Measurements from ENCODE around the gene F7. TPM values are rescaled to one million over a fixed set of nuclear protein-coding genes. Genes with fewer than 3 reads are reported as not detected.

F7 gene
- total and polyA plus RNA-seq, 2 donors (not counting 1 experiment from before 2014, with no cell fraction given), result not detected

GRCh38 chr13:113119166-113119821, 13.7 kb downstream of the F7 start:
- Histone ChIP-seq H3K4me3 (replicated peaks in 1 of 4; ENCODE audit: control extremely low read depth in 1 of 4, insufficient read depth in 1 of 4, low read depth in 3 of 4, low read length in 4 of 4) (no peak overlapping the region), H3K9ac (ENCODE audit: insufficient read depth, low read length) (no peak overlapping the region), H2AFZ (ENCODE audit: low read length) (no peak overlapping the region), H3K79me2 (ENCODE audit: control insufficient read depth, insufficient read depth, low read length) (no peaks in the 10 kb centered on the region), H3K36me3 (ENCODE audit: control insufficient read depth, insufficient read depth, low read length) (no peaks in the 10 kb centered on the region), H3K27me3 (ENCODE audit: control insufficient read depth, insufficient read depth, low read length) (peaks cover 2% of the 10 kb centered on the region), H3K27ac (ENCODE audit: insufficient read depth, low read length) (no peak overlapping the region), H3K4me1 (ENCODE audit: control insufficient read depth, extremely low read depth, insufficient read depth, low read length) (no peaks in the 10 kb centered on the region), H3K9me3 (ENCODE audit: control insufficient read depth, insufficient read depth, low read depth, low read length) (no peaks in the 10 kb centered on the region), H4K20me1 (ENCODE audit: control insufficient read depth, extremely low read depth, insufficient read depth, low read length) (no peaks in the 10 kb centered on the region), H3K4me2 (ENCODE audit: extremely low read depth, insufficient read depth, low read length) (no peak overlapping the region)
- no peak for DNase-seq (ENCODE audit: low read depth in 2 of 2)
- TF ChIP-seq EZH2 (IDR thresholded peaks at IDR 0.05; ENCODE audit: low read length, missing control alignments) (no peak), CTCF (conservative IDR thresholded peaks at IDR 0.05 in 1 of 2, IDR thresholded peaks at IDR 0.05 in 1 of 2; ENCODE audit: low read depth in 1 of 2, low read length in 2 of 2) (no peak)

DNA sequence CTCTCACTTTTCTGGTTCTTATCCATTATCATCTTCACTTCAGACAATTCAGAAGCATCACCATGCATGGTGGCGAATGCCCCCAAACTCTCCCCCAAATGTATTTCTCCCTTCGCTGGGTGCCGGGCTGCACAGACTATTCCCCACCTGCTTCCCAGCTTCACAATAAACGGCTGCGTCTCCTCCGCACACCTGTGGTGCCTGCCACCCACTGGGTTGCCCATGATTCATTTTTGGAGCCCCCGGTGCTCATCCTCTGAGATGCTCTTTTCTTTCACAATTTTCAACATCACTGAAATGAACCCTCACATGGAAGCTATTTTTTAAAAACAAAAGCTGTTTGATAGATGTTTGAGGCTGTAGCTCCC, 14.2 kb downstream of the F7 start:
- Histone ChIP-seq H3K9me3 (ENCODE audit: control insufficient read depth, insufficient read depth, low read depth, low read length) (no peaks in the 10 kb centered on the region), H3K4me3 (replicated peaks in 1 of 4; ENCODE audit: control extremely low read depth in 1 of 4, insufficient read depth in 1 of 4, low read depth in 3 of 4, low read length in 4 of 4) (no peak overlapping the region), H3K27ac (ENCODE audit: insufficient read depth, low read length) (no peak overlapping the region), H4K20me1 (ENCODE audit: control insufficient read depth, extremely low read depth, insufficient read depth, low read length) (no peaks in the 10 kb centered on the region), H3K4me2 (ENCODE audit: extremely low read depth, insufficient read depth, low read length) (no peak overlapping the region), H3K4me1 (ENCODE audit: control insufficient read depth, extremely low read depth, insufficient read depth, low read length) (no peaks in the 10 kb centered on the region), H3K79me2 (ENCODE audit: control insufficient read depth, insufficient read depth, low read length) (no peaks in the 10 kb centered on the region), H2AFZ (ENCODE audit: low read length) (no peak overlapping the region), H3K9ac (ENCODE audit: insufficient read depth, low read length) (no peak overlapping the region), H3K27me3 (ENCODE audit: control insufficient read depth, insufficient read depth, low read length) (peaks cover 2% of the 10 kb centered on the region), H3K36me3 (ENCODE audit: control insufficient read depth, insufficient read depth, low read length) (no peaks in the 10 kb centered on the region)
- DNase-seq (ENCODE audit: low read depth in 2 of 2), result no peak
- TF ChIP-seq EZH2 (IDR thresholded peaks at IDR 0.05; ENCODE audit: low read length, missing control alignments), result no peak
- TF ChIP-seq CTCF (conservative IDR thresholded peaks at IDR 0.05 in 1 of 2, IDR thresholded peaks at IDR 0.05 in 1 of 2; ENCODE audit: low read depth in 1 of 2, low read length in 2 of 2), result no peak

- peaks cover 2% of the 10 kb centered on the region for H3K27me3 ChIP-seq (ENCODE audit: control insufficient read depth, insufficient read depth, low read length)
- no peaks in the 10 kb centered on the region for H3K4me1 ChIP-seq (ENCODE audit: control insufficient read depth, extremely low read depth, insufficient read depth, low read length)
- H3K36me3 ChIP-seq (ENCODE audit: control insufficient read depth, insufficient read depth, low read length), result no peaks in the 10 kb centered on the region
- no peak overlapping the region for H3K4me3 ChIP-seq (replicated peaks in 1 of 4; ENCODE audit: control extremely low read depth in 1 of 4, insufficient read depth in 1 of 4, low read depth in 3 of 4, low read length in 4 of 4)
- H3K4me2 ChIP-seq (ENCODE audit: extremely low read depth, insufficient read depth, low read length), result no peak overlapping the region
- H3K9ac ChIP-seq (ENCODE audit: insufficient read depth, low read length), result no peak overlapping the region
- no peaks in the 10 kb centered on the region for H3K79me2 ChIP-seq (ENCODE audit: control insufficient read depth, insufficient read depth, low read length)
- no peak overlapping the region for H3K27ac ChIP-seq (ENCODE audit: insufficient read depth, low read length)
- no peaks in the 10 kb centered on the region for H4K20me1 ChIP-seq (ENCODE audit: control insufficient read depth, extremely low read depth, insufficient read depth, low read length)
- no peak overlapping the region for H2AFZ ChIP-seq (ENCODE audit: low read length)
- TF ChIP-seq EZH2 (IDR thresholded peaks at IDR 0.05; ENCODE audit: low read length, missing control alignments), result no peak
- no peak for TF ChIP-seq CTCF (conservative IDR thresholded peaks at IDR 0.05 in 1 of 2, IDR thresholded peaks at IDR 0.05 in 1 of 2; ENCODE audit: low read depth in 1 of 2, low read length in 2 of 2)
- no peak for DNase-seq (ENCODE audit: low read depth in 2 of 2)
- H3K9me3 ChIP-seq (ENCODE audit: control insufficient read depth, insufficient read depth, low read depth, low read length), result no peaks in the 10 kb centered on the region
Observed at GRCh38 chr13:113120300-113121182, 14.9 kb downstream of the F7 start.

All from fibroblast of lung (primary cell).